HepG2 (cell line): Measurements from ENCODE around the gene ACSL1. TPM values are rescaled to one million over a fixed set of nuclear protein-coding genes. Genes with fewer than 3 reads are reported as not detected.

ENCODE experiments used
- FOXC1 ChIP-seq: sonication (generic); formaldehyde crosslinking; IDR thresholded peaks from 2 replicates; pipeline ENCODE4 v1.8.0; 2022; ENCODE audit warnings: mild to moderate bottlenecking, missing genetic modification reagents, borderline replicate concordance
- KLF16 ChIP-seq, 2 experiments: sonication (generic) in 1 of 2; formaldehyde crosslinking in 1 of 2; IDR thresholded peaks; 2 replicates each; pipeline versions ENCODE4 v1.6.1 to v1.8.0; 2016 to 2023; ENCODE audit warnings: missing genetic modification reagents in 2 of 2, missing compliant biosample characterization in 1 of 2
- PCBP1 ChIP-seq: fragments of 200-400 bp; formaldehyde crosslinking; IDR thresholded peaks from 2 replicates; pipeline ENCODE4 v1.6.1; 2017; ENCODE audit warnings: mild to moderate bottlenecking, low read depth, low read length, borderline replicate concordance
- SALL1 ChIP-seq: sonication (generic); formaldehyde crosslinking; IDR thresholded peaks from 2 replicates; pipeline ENCODE4 v1.8.0; 2022; ENCODE audit warnings: mild to moderate bottlenecking, missing genetic modification reagents
- SIN3A ChIP-seq: IDR thresholded peaks from 2 replicates; pipeline ENCODE4 v1.6.1; 2011; ENCODE audit warnings: low read depth, mild to moderate bottlenecking, control low read depth, low read length, borderline replicate concordance
- SRSF9 ChIP-seq: fragments of 200-400 bp; formaldehyde crosslinking; IDR thresholded peaks from 2 replicates; pipeline ENCODE4 v1.6.1; 2018; ENCODE audit warnings: borderline replicate concordance, mild to moderate bottlenecking, low read depth, low read length; ENCODE audit not compliant: insufficient read depth, poor library complexity, severe bottlenecking
- XRCC5 ChIP-seq: fragments of 200-400 bp; formaldehyde crosslinking; optimal IDR thresholded peaks from 2 replicates; pipeline ENCODE3; 2017; ENCODE audit warnings: mild to moderate bottlenecking, low read length
- ZFP36 ChIP-seq: fragments of 150-350 bp; IDR thresholded peaks from 2 replicates; pipeline ENCODE4 v1.6.1; 2018; ENCODE audit warnings: borderline replicate concordance, low read length, low read depth; ENCODE audit not compliant: partially characterized antibody
- ZNF331 ChIP-seq: sonication (generic); formaldehyde crosslinking; IDR thresholded peaks from 2 replicates; pipeline ENCODE4 v1.4.0; 2020; ENCODE audit warnings: missing genetic modification reagents
- ZNF562 ChIP-seq: sonication (generic); formaldehyde crosslinking; IDR thresholded peaks from 2 replicates; pipeline ENCODE4 v1.8.0; 2022; ENCODE audit warnings: missing genetic modification reagents, borderline replicate concordance
- ZNF572 ChIP-seq: sonication (generic); formaldehyde crosslinking; IDR thresholded peaks from 2 replicates; pipeline ENCODE4 v1.5.1; 2020; ENCODE audit warnings: mild to moderate bottlenecking, missing genetic modification reagents
- ZNF644 ChIP-seq: IDR thresholded peaks from 2 replicates; pipeline ENCODE4 v1.6.1; 2016; ENCODE audit warnings: low read depth
- ZNF761 ChIP-seq: sonication (generic); formaldehyde crosslinking; conservative IDR thresholded peaks from 2 replicates; pipeline ENCODE4 v1.4.0; 2020; ENCODE audit warnings: mild to moderate bottlenecking, missing genetic modification reagents
- polyA plus RNA-seq, 8 experiments: library from polyadenylated mRNA; depleted of rRNA in 3 of 8; stranded (reverse) in 7 of 8; unstranded in 1 of 8; fragments of >200 nt; fragmentation: Illumina TruSeq in 4 of 8; extraction: Trizol in 4 of 8; gene quantifications; 2 replicates each; pipeline versions ENCODE4 v1.2.1 to v1.2.3, GENCODE V29; 2011 to 2016; ENCODE audit warnings: low read depth in 4 of 8, missing spikeins in 1 of 8, mixed read lengths in 1 of 8; ENCODE audit not compliant: insufficient read depth in 1 of 8
- total RNA-seq, 5 experiments: library from RNA; depleted of rRNA; stranded (reverse); fragments of >200 nt; fragmentation: Illumina TruSeq; extraction: Trizol; gene quantifications; 2 replicates each; pipeline ENCODE4 v1.2.3, GENCODE V29; 2016; ENCODE audit warnings: low read depth in 1 of 5
- TF ChIP-seq, protein P1 (sequence below): IDR thresholded peaks from 2 replicates; pipeline ENCODE4 v1.6.1; 2016; ENCODE audit warnings: low read depth, control low read depth
- TF ChIP-seq, protein P2 (sequence below): sonication (generic); formaldehyde crosslinking; IDR thresholded peaks from 2 replicates; pipeline ENCODE4 v1.4.0; 2020; ENCODE audit warnings: missing genetic modification reagents
- TF ChIP-seq, protein P3 (sequence below): sonication (generic); formaldehyde crosslinking; IDR thresholded peaks from 2 replicates; pipeline ENCODE4 v1.8.1; 2023; ENCODE audit warnings: mild to moderate bottlenecking, missing genetic modification reagents, borderline replicate concordance
- TF ChIP-seq, protein P4 (sequence below): sonication (generic); formaldehyde crosslinking; IDR thresholded peaks from 2 replicates; pipeline ENCODE4 v1.4.0; 2020; ENCODE audit warnings: mild to moderate bottlenecking, missing genetic modification reagents
- TF ChIP-seq, protein P5 (sequence below): sonication (generic); formaldehyde crosslinking; IDR thresholded peaks from 2 replicates; pipeline ENCODE4 v1.4.0; 2020; ENCODE audit warnings: missing genetic modification reagents, mild to moderate bottlenecking, borderline replicate concordance

ACSL1 gene
- total and polyA plus RNA-seq, 2 of the 13 experiments (the other 11 are each of a cell fraction or from before 2014, with no cell fraction given): 10.0 to 29.8 TPM

DNA sequence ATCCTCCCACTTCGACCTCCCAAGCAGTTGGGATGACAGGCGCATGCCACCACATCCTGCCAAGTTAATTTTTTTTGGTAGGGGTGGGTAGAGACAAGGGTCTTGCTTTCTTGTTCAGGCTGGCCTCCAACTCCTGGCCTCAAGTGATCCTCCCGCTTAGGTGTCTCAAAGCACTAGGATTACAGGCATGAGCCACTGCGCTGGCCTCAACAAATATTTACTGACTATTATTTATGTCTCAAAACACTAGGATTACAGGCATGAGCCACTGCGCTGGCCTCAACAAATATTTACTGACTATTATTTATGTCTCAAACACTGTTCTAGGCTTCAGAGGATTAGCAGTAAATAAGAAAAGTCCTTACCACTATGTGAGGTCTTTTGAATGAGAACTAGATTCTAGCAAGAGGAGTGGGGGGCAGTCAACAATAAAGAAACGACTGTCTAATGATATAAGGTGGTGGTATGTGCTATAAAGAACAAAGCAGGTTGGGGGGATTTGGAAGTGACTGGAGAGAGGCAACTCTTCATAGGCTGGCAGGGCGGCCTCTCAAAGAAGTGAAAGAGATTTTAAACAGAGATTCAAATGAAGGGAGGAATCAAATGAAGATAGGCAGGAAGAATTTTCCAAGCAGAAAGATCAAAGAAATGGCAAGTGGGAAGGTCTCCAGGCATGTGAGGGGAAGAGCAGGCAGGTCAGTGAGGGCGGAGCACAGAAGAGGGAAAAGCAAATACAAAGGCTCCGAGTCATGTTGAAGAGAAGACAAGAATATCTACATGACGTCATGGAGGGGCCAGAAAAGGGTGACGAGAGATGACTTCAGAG lies 12.7 kb upstream of the ACSL1 start (continued):
- no peak for TF ChIP-seq ZNF572
- TF ChIP-seq SIN3A: no peak
- TF ChIP-seq, protein P1, sequence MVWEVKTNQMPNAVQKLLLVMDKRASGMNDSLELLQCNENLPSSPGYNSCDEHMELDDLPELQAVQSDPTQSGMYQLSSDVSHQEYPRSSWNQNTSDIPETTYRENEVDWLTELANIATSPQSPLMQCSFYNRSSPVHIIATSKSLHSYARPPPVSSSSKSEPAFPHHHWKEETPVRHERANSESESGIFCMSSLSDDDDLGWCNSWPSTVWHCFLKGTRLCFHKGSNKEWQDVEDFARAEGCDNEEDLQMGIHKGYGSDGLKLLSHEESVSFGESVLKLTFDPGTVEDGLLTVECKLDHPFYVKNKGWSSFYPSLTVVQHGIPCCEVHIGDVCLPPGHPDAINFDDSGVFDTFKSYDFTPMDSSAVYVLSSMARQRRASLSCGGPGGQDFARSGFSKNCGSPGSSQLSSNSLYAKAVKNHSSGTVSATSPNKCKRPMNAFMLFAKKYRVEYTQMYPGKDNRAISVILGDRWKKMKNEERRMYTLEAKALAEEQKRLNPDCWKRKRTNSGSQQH: no peak
- TF ChIP-seq FOXC1 (CRISPR knock-in tag): no peak
- peak; percentile 81 for TF ChIP-seq ZFP36
- no peak for TF ChIP-seq PCBP1
- peak in 1 of 2 experiments; percentile 23; a peak in 1 of 4 replicates for TF ChIP-seq KLF16 (CRISPR knock-in tag; IDR thresholded peaks at IDR 0.05)
- no peak for TF ChIP-seq XRCC5
- TF ChIP-seq, protein P2, sequence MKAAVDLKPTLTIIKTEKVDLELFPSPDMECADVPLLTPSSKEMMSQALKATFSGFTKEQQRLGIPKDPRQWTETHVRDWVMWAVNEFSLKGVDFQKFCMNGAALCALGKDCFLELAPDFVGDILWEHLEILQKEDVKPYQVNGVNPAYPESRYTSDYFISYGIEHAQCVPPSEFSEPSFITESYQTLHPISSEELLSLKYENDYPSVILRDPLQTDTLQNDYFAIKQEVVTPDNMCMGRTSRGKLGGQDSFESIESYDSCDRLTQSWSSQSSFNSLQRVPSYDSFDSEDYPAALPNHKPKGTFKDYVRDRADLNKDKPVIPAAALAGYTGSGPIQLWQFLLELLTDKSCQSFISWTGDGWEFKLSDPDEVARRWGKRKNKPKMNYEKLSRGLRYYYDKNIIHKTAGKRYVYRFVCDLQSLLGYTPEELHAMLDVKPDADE (CRISPR knock-in tag): no peak
- TF ChIP-seq, protein P3, sequence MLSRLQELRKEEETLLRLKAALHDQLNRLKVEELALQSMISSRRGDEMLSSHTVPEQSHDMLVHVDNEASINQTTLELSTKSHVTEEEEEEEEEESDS (CRISPR knock-in tag): no peak
- no peak for TF ChIP-seq ZNF562 (CRISPR knock-in tag)
- TF ChIP-seq SALL1: peak; percentile 85
- TF ChIP-seq ZNF761 (CRISPR knock-in tag): no peak
- no peak for TF ChIP-seq SRSF9
- TF ChIP-seq, protein P4, sequence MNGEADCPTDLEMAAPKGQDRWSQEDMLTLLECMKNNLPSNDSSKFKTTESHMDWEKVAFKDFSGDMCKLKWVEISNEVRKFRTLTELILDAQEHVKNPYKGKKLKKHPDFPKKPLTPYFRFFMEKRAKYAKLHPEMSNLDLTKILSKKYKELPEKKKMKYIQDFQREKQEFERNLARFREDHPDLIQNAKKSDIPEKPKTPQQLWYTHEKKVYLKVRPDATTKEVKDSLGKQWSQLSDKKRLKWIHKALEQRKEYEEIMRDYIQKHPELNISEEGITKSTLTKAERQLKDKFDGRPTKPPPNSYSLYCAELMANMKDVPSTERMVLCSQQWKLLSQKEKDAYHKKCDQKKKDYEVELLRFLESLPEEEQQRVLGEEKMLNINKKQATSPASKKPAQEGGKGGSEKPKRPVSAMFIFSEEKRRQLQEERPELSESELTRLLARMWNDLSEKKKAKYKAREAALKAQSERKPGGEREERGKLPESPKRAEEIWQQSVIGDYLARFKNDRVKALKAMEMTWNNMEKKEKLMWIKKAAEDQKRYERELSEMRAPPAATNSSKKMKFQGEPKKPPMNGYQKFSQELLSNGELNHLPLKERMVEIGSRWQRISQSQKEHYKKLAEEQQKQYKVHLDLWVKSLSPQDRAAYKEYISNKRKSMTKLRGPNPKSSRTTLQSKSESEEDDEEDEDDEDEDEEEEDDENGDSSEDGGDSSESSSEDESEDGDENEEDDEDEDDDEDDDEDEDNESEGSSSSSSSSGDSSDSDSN (CRISPR knock-in tag): no peak
- TF ChIP-seq, protein P5, sequence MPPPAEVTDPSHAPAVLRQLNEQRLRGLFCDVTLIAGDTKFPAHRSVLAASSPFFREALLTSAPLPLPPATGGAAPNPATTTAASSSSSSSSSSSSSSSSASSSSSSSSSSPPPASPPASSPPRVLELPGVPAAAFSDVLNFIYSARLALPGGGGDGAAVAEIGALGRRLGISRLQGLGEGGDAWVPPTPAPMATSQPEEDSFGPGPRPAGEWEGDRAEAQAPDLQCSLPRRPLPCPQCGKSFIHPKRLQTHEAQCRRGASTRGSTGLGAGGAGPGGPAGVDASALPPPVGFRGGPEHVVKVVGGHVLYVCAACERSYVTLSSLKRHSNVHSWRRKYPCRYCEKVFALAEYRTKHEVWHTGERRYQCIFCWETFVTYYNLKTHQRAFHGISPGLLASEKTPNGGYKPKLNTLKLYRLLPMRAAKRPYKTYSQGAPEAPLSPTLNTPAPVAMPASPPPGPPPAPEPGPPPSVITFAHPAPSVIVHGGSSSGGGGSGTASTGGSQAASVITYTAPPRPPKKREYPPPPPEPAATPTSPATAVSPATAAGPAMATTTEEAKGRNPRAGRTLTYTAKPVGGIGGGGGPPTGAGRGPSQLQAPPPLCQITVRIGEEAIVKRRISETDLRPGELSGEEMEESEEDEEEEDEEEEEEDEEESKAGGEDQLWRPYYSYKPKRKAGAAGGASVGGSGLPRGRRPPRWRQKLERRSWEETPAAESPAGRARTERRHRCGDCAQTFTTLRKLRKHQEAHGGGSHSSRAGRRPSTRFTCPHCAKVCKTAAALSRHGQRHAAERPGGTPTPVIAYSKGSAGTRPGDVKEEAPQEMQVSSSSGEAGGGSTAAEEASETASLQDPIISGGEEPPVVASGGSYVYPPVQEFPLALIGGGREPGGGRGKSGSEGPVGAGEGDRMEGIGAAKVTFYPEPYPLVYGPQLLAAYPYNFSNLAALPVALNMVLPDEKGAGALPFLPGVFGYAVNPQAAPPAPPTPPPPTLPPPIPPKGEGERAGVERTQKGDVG (CRISPR knock-in tag): no peak
- TF ChIP-seq ZNF644 (CRISPR knock-in tag): peak; percentile 59; the same call in 1 of the 2 replicates
- TF ChIP-seq ZNF331 (CRISPR knock-in tag): 0 out of 2 replicates have a peak, but pooled peaks have one; percentile 20
